GM19035 (cell line): Measurements from ENCODE around the gene PRR23E.

Experiments
- ATAC-seq: cut with Tn5 transposase; IDR thresholded peaks from one replicate; pipeline ENCODE4 v1.9.1; 2021; ENCODE audit not compliant: unreplicated experiment

PRR23E gene, protein sequence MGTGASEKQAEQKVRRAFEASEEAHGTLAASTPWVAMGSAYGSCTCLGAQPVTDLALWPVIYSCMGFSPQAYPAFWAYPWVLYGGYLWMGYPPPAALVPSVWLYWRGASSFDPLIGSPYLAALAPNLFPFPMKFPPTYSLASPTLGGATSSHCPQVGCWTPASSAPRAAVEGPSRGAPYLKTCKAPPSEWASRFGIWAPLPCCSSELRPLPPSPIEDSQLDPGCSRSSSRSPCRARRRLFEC

DNA sequence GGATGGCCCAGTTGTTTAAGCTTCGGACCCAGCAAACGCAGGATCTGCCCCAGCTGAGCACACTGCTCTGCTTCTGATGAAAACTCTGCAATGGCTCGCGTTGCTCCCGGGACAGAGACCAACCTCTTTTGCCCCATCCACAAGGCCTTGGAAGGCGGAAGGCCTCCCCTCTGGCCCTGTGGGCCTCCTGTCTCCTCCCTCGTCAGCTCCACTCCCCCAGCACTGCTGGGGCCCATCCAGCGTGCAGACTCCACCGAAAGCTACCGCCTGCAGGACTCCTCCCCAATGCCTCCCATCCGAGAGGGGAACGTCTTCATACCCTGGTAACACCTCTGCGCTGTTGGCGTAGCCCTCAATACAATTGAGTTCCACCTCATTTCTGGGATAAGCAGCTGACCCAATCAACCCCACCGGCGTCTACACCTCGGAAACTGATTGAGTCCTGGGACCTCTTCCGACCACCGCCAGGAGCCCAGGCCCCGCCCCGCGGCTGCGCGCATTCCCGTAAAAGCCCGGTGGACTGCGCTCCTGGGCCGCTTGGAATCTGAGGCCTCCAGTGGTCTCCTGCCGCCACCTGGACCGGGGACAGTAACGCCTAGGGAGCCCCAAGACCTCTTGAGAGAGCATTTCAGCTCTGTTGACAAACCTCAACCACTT is at the start of gene PRR23E:
TSS of gene PRR23E (plus strand) at position 556 of the 657 bp plus-strand sequence. CDS start 3,555 bp downstream, outside the sequence.
- ATAC-seq: no peak

DNA sequence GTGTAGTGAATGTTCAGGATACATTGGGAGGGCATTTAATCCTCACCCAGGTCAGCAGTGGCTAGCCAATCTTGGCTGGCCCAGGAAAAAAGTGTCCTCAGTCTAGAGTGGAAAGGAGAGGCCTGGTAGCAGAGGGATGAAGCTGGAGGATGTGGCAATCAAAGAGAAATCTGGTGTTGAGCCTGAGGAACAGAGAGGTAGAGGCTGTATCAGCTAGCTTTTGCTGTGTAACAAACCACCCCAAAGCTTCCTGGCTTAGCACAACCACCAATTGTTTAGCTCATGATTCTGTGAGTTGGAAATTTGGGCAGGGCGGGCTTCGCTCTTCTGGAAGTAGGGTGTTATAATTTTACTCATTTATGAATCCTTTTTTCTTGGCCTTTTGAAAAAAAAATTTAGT is 49.8 kb upstream of the PRR23E start:
- ATAC-seq: no peak

DNA sequence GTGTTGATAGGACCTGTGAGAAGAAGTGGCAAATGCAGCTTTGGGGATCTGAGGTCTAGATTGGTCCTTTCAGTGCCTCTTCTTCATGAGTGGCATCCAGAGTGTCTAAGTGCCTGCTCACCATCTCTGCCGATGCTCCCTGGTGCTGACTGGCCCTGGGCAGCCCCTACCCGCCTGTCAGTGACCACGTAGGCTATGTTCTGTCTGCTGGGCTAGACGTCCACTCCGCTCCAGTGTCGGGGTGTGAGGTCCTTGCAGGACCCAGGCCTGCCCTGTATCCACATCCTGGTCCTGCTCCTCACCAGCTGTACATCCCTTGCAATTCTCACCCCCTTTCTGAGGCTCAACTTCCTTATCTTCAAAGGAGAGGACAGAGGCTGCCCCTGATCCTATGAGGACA is 48.3 kb upstream of the PRR23E start:
- ATAC-seq: no peak

DNA sequence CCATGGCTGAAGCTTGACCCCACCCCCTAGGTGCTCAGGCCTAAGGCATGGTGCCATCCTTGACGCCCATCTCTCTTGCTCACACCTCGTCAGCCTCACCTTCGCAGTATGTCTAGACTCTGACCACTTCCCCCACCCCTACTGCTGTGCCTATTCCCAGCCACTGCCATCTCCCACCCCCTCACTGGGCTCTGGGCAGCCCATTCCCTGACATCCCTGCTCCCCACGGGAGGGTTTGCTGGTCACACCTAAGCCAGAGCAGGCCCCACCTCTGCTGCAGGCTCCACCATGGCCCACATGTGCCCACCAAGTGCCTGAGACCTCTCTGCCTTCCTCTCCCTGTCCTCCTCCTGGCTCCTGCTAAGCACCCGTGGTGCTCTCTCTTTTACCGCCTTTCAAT is 47.7 kb upstream of the PRR23E start:
- no peak for ATAC-seq

DNA sequence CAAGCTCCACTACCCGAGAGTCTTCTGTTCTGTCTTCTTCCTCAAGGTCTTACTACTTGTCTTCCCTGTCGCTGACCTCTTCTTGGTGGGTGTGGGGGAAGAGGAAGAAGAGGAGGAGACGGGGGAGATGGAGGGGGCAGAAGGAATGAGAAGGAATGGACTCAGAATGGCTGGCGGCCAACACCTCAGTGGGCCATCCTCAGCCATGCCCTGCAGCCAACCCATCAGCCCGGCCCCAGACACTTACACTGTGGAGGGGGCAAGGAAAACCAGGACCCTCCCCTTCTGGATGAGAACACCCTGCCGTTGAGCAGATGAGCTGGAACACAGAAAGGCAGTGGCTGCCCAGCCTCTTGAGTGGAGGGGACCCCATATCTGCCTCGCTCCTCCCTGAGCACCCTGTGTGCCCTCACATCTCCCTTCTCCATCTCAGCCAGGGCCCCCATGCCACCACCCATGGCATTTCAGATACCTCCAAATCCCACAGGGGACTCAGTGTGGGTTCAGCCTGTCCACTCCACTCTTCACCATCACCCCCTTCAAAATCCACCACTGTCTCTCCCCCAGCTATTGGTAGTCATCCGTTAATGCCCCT is 45.5 kb upstream of the PRR23E start:
- no peak for ATAC-seq

DNA sequence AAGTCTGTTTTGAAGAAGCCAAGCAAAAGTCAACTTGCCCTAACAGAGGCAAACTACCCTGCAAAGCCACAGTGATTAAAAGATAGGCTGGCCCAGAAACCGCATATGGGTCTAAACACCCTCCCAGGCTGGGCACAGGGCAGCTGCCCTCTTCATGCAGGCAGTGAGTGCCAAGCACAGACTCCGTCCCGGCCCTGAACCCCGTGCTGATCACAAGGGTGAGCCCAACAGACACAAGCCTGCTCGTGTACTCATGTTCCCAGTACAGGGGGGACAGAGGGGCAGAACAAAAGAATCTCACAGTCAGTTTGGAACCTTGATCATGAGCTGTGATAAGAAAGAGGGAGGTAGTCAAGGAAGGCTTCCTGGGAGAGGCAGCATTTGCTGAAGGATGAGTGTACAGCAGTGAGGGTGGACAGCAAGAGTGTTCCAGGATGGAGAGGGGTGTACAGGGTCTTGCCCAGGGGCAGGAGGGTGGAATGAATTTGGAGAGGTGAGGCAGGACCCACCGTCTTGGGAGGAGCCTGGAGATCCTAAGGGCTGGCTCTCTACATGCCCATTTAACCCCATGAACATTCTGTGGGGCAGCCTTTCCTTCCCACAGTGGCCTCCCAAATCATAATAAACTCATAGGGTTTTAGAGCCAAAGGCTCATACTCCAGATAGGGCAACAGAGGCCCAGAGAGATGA is 43.2 kb upstream of the PRR23E start:
- no peak for ATAC-seq

DNA sequence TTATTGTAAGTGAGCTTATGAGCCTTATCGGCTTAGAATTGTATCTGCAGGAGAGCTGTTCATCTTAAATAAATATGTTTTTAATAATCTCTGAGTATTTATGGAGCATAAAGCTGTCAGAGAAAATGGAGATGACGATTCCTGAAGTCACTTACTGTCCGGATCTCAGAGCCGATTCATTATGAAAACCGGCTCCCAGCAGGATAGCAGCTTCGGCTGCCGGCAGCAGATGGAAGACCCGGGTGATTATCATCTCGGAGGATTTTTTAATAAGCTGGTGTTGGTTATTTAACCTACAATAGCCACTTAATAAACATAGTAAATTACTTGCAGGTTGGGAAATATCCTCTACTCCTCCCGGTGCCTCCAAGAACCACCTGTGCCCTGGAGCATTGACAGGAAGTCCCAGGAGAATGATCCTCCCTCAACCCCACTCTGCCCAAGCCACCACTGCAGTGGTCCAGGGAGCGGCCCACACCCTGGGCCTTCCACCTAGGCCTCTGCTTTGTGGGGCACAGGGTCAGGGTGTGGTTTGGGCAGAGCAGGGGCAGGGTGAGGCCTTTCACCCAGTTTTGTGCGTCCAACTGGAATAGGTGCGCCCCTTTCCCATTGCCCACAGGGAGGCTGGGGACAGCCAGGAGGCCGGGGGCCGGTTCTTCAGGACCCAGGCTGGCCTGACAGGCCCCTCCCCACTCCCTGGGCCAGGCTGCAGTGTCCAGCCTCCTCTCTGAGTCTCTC is 42.2 kb upstream of the PRR23E start:
- no peak for ATAC-seq

DNA sequence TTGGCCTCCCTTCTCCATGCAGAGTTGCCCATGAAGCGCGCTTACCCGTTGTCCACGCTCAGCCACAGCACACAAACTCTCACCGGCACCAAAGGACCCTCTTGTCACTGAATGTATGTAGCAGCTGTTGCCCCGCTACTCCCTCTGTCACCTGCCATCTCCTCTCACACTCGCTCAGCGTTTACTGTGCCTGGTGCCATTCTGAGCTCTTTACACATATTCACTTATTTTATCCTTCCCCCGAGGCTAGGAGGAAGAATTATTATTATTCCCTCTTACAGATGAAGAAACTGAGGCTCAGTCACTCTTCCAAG is 41.7 kb upstream of the PRR23E start:
- ATAC-seq: no peak

DNA sequence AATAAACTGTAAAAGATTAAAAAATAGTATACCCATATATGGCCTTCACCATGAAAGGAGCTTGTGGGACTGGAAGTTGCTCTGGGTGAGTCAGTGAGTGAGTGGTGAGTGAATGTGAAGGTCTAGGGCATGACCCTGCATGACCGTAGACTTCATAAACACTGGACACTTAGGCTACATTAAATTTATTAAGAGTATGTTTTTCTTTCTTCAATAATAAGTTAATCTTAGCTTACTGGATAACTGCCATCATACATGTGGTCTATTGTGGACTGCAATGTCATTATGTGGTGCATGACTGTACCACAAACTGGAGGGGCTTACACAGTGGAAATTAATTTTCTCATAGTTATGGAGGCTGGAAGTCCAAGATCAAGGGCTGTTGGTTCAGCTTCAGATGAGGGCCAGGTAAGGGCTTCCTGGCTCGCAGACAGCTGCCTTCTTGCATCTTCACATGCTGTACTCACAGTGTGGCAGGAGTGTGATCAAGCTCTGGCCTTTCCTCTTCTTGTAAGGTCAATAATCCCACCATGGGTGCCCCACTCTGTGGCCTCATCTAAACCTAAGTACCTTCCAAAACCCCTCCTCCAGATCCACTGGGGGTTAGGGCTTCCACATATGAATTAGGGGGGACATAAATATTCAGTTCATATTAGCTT is 40.8 kb upstream of the PRR23E start:
- no peak for ATAC-seq

DNA sequence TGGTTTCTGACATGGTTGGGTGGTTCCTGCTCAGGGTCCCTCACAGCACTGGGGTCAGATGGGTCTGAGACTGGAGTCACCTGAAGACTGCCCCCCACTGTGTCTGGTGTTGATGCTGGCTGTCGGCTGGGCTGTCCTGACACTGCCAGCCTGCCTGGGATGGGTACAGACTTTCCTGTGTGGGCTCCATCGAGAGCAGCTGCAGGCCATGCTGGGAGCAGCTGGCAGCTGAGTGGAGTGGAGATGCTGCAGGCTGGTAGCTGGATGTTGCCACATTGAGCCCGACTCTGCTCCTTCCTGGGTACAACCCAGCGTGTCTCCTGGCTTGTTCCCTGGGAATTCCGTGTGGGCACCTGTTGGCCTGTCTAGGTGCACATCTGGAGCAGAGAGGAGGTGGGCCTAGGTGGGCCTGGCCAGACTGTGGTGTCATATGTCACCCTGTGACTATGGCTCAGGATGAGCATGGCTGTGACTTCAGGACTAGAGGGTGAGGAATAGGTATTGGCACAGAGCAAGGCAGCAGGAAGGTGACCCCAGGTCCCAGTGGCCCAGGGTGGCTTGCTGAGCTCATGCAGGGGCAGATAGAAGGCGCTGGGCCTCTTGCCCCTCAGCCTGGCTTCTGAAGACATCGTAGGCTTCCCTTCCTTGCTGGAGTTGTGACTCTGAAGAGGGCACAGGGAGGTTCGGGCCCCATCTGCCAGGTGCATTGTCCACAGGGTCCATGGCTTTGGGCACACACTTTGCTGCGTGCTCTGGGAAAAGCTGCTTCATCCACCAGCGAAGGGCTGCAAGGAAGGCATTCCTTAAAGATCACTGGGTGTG is 40.0 kb upstream of the PRR23E start:
- ATAC-seq: no peak

DNA sequence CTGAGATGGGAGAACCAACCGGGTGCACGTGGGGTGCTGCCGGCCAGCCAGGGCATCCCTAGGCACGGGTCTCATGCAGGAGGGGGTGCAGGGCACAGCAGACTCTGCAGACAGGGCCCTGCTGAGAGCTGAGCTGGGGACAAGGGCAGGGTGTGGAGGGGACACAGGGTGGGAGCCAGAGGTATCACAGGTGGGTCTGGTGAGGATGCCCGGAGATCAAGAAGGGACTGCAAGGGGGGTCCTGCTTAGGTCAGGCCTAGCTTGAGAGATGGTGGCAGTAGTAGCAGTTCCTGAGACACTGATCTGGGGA is 39.5 kb upstream of the PRR23E start:
- no peak for ATAC-seq

DNA sequence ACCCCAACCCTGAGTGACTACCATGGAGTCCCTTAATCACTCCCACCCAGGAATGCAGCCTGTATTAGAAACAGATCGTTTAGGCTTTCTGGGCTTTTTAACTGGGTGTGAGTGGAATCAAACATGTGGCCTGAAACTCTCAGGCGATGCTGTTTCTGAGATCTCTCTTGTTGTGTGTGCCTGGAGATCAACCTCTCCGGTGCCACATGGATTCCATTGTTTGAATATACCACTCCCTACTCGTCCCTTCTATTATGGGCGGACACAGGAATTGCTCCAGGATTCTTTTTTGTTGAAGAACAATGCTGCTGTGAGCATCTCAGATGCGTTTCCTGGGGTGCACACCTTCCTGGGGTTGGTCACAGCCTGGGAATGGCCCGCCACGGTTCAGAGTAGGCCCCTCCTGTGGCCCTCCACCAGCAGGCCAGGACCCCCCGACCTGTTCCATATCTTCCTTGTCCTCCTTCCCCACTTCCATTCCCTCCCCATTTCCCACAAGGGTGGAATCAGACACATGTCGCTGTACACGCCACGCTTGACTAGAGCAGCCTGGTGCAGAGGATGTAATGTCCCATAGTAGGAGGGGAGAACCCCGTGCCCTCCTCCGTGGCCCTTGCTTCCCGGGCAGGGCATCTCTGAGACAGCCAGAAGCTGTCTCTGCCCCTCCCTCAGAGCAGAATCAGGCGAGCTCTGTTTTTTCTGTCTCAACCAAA is 36.4 kb upstream of the PRR23E start:
- ATAC-seq: no peak

DNA sequence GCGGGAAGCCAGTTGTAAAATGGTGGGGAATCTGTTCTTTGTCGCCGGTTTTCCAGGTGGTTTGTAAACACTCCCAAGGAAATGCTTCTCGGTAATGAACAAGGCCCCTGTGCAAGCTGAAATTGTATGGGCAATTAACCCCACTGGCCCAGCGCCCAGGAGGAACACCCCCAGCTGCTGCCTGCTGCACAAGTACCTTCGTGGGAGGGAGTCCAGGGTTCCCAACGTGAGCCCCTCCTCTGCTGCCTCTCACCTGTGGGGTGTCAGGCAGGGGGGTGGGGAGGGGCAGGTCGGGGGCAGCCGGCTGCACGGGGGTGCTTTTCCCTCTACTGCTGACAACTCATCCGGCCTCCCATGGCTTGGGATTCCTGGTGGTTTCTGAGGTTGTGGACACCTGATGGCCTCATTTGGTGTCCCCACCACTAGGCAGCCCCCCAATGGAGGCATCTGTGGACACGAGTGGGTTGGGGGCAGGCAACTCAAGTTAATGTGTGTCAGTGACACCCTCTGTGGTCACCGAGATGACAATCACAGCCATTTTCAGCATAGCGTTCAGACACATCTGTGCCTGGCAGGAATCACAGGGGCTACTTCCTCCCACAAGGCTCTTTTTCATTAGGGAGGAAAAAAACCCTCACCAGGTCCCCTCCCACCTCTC is 35.6 kb upstream of the PRR23E start:
- ATAC-seq: no peak

DNA sequence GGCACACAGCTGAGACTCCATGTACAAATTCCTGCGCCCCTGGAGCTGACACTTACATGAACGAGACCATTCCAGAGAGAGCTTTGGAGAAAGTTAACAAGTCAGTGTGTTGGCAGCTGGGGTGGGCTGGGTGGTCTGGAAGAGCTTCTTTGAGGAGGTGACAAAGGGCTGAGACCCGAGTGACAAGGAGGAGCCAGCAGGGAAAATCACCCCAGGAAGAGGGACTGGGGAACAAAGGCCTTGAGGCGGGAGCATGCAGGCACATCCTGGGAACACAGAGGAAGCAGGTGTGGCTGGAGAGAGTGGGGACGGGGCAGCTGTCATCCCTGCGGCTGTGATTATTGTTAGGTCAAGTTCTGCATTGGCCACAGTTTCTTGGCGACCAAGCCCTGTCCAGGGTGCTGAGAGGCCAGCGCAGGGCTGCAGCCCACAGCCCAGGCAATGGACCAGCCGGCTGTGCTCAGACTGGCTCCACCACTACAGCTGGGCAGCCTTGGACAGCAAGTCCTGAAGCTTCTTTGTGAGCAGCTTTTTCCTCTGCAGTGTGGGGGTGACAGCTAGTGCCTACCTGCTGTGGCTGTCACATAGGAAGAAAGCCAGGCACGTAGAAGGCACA is 34.2 kb upstream of the PRR23E start:
- ATAC-seq: no peak

DNA sequence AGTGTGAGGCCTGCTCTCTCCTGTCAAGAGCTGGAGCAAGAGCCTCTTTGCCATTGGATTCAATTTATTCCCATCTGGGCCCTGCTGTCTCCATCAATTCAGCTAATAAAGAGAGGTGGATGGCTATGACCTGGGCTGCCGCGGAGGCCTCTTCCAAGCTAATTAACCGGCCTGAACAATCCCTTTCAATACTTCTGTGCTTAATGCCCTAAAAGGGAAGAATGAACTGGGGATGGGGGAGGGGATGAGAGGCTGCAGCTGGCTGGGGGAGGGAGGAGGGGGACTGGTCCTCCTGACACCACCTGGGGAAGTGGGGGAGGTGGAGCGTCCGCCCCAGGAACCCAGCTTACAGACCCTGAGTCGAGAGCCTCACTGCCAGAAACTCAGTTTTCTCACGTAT is 33.4 kb upstream of the PRR23E start:
- no peak for ATAC-seq

DNA sequence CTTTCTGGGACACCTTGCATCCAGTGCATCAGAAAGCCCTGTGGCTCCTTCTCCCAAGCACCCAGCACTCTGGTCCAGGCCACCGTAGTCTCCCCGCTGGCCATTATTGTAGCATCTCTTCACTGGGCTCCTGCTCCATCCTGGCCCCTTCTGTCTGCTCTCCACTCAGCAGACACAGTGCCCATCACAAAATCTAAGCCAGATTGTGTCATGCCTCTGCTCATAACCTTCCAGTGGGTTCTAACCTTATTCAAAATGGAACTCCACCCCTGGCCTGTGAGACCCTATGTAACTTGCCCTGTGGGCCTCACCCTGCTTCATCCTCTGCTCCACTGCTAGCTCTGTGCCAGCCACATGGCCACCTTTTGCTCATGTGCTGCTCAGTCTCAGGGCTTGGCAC is 31.7 kb upstream of the PRR23E start:
- ATAC-seq: no peak

DNA sequence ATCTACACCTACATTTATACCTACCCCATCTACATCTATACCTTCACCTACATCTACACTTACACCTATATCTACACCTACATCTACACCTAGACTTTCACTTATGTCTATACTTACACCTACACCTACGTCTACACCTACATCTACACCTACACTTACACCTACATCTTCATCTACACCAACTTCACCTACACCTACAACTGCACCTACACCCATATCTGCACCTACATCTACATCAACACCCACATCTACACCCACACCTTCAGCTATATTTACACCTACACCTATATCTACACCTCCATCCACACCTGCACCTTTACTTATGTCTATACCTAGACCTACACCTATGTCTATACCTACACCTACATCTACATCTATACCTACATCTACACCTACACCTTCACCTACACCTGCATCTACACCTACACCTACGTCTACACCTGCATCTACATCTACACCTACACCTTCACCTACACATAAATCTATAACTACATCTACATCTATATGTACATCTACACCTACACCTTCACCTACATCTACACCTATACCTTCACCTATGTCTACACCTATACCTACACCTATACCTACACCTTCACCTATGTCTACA is 30.9 kb upstream of the PRR23E start:
- ATAC-seq: no peak

DNA sequence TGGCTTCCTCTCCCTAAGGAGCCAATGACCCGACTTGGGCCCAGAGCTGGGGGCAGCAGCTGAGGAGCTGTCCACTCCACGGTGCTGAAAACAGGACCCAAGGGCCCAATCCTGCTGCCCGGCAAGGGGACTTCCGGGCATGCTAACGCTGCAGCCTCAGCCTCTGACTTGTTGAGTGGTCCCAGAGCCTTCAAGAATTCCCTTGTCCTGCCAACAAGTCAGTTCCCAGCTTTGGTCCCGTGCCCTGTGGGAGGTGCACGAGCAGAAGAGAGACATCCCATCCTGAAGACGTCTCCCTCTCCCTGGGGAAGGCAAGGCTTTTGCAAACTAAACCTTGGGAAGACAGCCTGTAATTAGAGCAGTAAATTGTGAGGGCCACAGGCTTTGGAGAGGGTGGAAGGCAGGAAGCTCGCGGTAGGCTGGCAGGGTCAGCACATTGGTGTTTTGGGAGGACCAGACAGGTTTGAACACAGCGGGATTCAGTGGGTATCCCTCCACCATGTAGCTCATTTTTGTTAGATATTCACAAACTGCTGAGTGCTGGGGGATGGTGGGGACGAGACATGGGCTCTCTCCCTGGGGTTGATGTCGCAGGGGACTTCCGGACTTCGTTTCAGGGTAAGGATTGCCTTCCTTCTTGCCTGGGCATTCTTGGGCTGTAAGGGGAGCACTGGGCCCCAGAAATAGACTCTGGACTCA is 29.8 kb upstream of the PRR23E start:
- no peak for ATAC-seq
